ENCODE measurements around the gene DNAJC4. TPM values are rescaled to one million over a fixed set of nuclear protein-coding genes. Genes with fewer than 3 reads are reported as not detected.

The DNAJC4 gene
- total RNA-seq, 2 experiments from 2014 or later, result 14.1 to 42.4 TPM

DNA sequence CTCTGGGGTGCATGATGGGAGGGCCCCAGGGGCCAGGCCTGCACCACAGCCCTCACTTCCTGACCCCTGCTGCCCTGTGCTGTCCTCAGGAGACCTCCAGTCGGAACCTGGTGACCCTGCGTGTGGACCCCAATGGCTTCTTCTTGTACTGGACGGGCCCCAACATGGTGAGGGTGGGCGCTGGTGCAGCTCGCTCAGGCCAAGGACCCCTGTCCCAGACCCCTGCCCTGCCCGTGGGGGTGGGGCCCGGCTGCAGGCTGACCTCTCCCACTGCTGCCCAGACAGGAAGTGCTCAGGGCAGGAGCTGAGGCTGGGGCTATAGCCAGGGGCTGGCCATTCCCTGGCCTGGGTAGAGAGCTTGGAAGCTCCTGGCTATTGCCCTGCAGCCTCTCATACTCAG lies 24.0 kb downstream of the DNAJC4 start:
- no peak overlapping the region for H3K4me2 ChIP-seq (ENCODE audit: low read length)
- H3K27ac ChIP-seq (ENCODE audit: low read depth, low read length, poor library complexity, severe bottlenecking), result no peak overlapping the region
- H3K79me2 ChIP-seq (ENCODE audit: insufficient read depth, low read depth, low read length), result no peaks in the 10 kb centered on the region
- ChIA-PET POLR2A (interaction anchor here (1.1 kb wide), 1 partner anchor 13 kb away, joined by 6 read pairs; no protein-coding TSS in a partner anchor), CTCF (ENCODE audit: unreplicated experiment) (no interaction called here)
- peaks cover 36% of the 10 kb centered on the region for H3K4me1 ChIP-seq (ENCODE audit: insufficient read depth, low read length, poor library complexity, severe bottlenecking)
- intact Hi-C loops (cut with micrococcal nuclease; ENCODE audit: unreplicated experiment), result no loop called here
- no TSS peak for BruUV-seq (replicated peaks)
- no peaks in the 10 kb centered on the region for H4K20me1 ChIP-seq (ENCODE audit: insufficient read depth, low read length)
- no peak for DNase-seq (ENCODE audit: low spot score)
- no peak overlapping the region for H3K4me3 ChIP-seq (ENCODE audit: low read depth, low read length, poor library complexity, severe bottlenecking)
- H3K36me3 ChIP-seq (ENCODE audit: insufficient read depth, low read length), result no peaks in the 10 kb centered on the region
- H2AFZ ChIP-seq (ENCODE audit: low read length), result no peak overlapping the region
- no peaks in the 10 kb centered on the region for H3K9me2 ChIP-seq (ENCODE audit: insufficient read depth, low read length)
- TF ChIP-seq, protein P1, sequence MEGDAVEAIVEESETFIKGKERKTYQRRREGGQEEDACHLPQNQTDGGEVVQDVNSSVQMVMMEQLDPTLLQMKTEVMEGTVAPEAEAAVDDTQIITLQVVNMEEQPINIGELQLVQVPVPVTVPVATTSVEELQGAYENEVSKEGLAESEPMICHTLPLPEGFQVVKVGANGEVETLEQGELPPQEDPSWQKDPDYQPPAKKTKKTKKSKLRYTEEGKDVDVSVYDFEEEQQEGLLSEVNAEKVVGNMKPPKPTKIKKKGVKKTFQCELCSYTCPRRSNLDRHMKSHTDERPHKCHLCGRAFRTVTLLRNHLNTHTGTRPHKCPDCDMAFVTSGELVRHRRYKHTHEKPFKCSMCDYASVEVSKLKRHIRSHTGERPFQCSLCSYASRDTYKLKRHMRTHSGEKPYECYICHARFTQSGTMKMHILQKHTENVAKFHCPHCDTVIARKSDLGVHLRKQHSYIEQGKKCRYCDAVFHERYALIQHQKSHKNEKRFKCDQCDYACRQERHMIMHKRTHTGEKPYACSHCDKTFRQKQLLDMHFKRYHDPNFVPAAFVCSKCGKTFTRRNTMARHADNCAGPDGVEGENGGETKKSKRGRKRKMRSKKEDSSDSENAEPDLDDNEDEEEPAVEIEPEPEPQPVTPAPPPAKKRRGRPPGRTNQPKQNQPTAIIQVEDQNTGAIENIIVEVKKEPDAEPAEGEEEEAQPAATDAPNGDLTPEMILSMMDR (conservative IDR thresholded peaks at IDR 0.05; ENCODE audit: low read length), result no peak
- no peak for TF ChIP-seq EZH2phosphoT487 (IDR thresholded peaks at IDR 0.05; ENCODE audit: borderline replicate concordance, low read depth, low read length)
- no peaks in the 10 kb centered on the region for H3K9me3 ChIP-seq (ENCODE audit: low read length)

DNA sequence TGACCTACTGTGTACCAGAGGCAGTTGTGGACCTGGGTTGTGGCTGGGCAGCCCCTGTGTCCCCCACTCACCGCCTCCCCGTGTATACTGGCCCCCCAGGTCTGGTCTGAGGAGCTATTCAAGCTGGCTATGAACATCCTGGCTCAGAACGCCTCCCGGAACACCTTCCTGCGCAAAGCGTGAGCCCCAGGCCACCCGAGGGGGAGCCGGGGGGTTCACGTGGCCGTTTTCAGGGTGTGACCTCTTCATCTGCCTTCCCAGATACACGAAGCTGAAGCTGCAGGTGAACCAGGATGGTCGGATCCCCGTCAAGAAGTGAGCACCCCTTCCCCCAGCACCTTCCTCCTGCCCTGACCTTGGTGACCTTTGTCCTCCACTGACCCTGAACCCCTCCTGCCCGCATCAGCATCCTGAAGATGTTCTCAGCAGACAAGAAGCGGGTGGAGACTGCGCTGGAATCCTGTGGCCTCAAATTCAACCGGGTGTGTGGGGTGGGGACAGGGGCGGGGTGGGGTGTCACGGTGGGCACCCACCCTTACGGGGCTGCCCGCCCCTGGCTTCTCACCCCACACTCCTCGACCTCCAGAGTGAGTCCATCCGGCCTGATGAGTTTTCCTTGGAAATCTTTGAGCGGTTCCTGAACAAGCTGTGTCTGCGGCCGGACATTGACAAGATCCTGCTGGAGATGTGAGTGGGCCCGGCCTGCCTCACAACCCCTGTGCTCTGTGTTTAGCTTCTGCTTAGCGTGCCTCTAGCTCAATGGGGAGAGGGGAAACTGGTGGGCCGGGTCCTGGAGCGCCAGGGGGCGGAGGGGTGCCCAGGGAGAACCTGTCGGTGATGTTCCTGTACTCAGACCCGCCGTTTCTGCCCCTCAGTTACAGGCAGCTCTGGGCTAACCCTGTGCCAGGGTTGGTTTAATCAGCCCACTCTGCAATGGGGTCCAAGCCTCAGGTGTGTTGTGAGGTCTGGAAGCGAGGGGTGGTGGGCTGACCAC lies 25.1 kb downstream of the DNAJC4 start:
- Histone ChIP-seq H3K4me1 (ENCODE audit: insufficient read depth, low read length, poor library complexity, severe bottlenecking) (peaks cover 25% of the 10 kb centered on the region), H4K20me1 (ENCODE audit: insufficient read depth, low read length) (no peaks in the 10 kb centered on the region), H3K79me2 (ENCODE audit: insufficient read depth, low read depth, low read length) (no peaks in the 10 kb centered on the region), H2AFZ (ENCODE audit: low read length) (no peak overlapping the region), H3K4me3 (ENCODE audit: low read depth, low read length, poor library complexity, severe bottlenecking) (no peak overlapping the region), H3K36me3 (ENCODE audit: insufficient read depth, low read length) (no peaks in the 10 kb centered on the region), H3K27ac (ENCODE audit: low read depth, low read length, poor library complexity, severe bottlenecking) (no peak overlapping the region), H3K4me2 (ENCODE audit: low read length) (no peak overlapping the region), H3K9me2 (ENCODE audit: insufficient read depth, low read length) (no peaks in the 10 kb centered on the region), H3K9me3 (ENCODE audit: low read length) (no peaks in the 10 kb centered on the region)
- intact Hi-C loops (cut with micrococcal nuclease; ENCODE audit: unreplicated experiment), result no loop called here
- ChIA-PET POLR2A (no interaction called here), CTCF (ENCODE audit: unreplicated experiment) (no interaction called here)
- DNase-seq (ENCODE audit: low spot score), result no peak
- BruUV-seq (replicated peaks), result no TSS peak
- TF ChIP-seq, protein P1 (conservative IDR thresholded peaks at IDR 0.05; ENCODE audit: low read length), result no peak
- TF ChIP-seq EZH2phosphoT487 (IDR thresholded peaks at IDR 0.05; ENCODE audit: borderline replicate concordance, low read depth, low read length), result no peak

DNA sequence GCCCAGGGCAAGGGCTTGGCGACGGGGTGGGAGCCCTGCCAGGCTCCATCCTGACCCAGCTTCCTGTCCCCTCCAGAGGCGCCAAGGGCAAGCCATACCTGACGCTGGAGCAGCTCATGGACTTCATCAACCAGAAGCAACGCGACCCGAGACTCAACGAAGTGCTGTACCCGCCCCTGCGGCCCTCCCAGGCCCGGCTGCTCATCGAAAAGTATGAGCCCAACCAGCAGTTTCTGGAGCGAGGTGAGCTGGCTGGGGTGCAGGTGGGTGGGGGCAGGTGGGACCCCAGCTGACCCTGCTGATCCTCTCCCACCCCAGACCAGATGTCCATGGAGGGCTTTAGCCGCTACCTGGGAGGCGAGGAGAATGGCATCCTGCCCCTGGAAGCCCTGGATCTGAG lies 26.0 kb downstream of the DNAJC4 start:
- no peak overlapping the region for H3K4me3 ChIP-seq (ENCODE audit: low read depth, low read length, poor library complexity, severe bottlenecking)
- no peaks in the 10 kb centered on the region for H3K9me2 ChIP-seq (ENCODE audit: insufficient read depth, low read length)
- H3K4me1 ChIP-seq (ENCODE audit: insufficient read depth, low read length, poor library complexity, severe bottlenecking), result peaks cover 17% of the 10 kb centered on the region
- no peaks in the 10 kb centered on the region for H4K20me1 ChIP-seq (ENCODE audit: insufficient read depth, low read length)
- intact Hi-C loops (cut with micrococcal nuclease; ENCODE audit: unreplicated experiment), result no loop called here
- no peak overlapping the region for H3K4me2 ChIP-seq (ENCODE audit: low read length)
- no peaks in the 10 kb centered on the region for H3K36me3 ChIP-seq (ENCODE audit: insufficient read depth, low read length)
- DNase-seq (ENCODE audit: low spot score), result no peak
- no TSS peak for BruUV-seq (replicated peaks)
- H3K79me2 ChIP-seq (ENCODE audit: insufficient read depth, low read depth, low read length), result no peaks in the 10 kb centered on the region
- POLR2A ChIA-PET, result interaction anchor here (0.6 to 1.0 kb wide), 2 partner anchors 14 to 71 kb away, joined by 3 to 4 read pairs; no protein-coding TSS in a partner anchor
- no peak overlapping the region for H3K27ac ChIP-seq (ENCODE audit: low read depth, low read length, poor library complexity, severe bottlenecking)
- CTCF ChIA-PET (ENCODE audit: unreplicated experiment), result no interaction called here
- TF ChIP-seq, protein P1 (conservative IDR thresholded peaks at IDR 0.05; ENCODE audit: low read length), result no peak
- TF ChIP-seq EZH2phosphoT487 (IDR thresholded peaks at IDR 0.05; ENCODE audit: borderline replicate concordance, low read depth, low read length), result no peak
- no peaks in the 10 kb centered on the region for H3K9me3 ChIP-seq (ENCODE audit: low read length)
- no peak overlapping the region for H2AFZ ChIP-seq (ENCODE audit: low read length)
